ENCODE data around the gene SERPING1. TPM values are rescaled to one million over a fixed set of nuclear protein-coding genes. Genes with fewer than 3 reads are reported as not detected.

Gene SERPING1
- total RNA-seq, 1 donor: 31.5 TPM

GRCh38 chr11:57638005-57638781 is 40.7 kb downstream of the SERPING1 start:
- peak overlapping the region; percentile 97 for H2AFZ ChIP-seq (ENCODE audit: low read length)
- peak; percentile 99 for DNase-seq (ENCODE audit: insufficient read length, low spot score, missing footprints)
- no peaks in the 10 kb centered on the region for H3K9me3 ChIP-seq (ENCODE audit: low read depth, low read length)
- peaks cover 31% of the 10 kb centered on the region for H4K20me1 ChIP-seq (ENCODE audit: insufficient read depth, low read length)
- peak overlapping the region; percentile 97 for H3K4me3 ChIP-seq (ENCODE audit: insufficient read depth, low read length)
- peak overlapping the region; percentile 94 for H3K4me2 ChIP-seq (ENCODE audit: insufficient read depth, low read length)
- H3K4me1 ChIP-seq (ENCODE audit: insufficient read depth, low read length): peaks cover 24% of the 10 kb centered on the region
- peaks cover 6% of the 10 kb centered on the region for H3K36me3 ChIP-seq (ENCODE audit: insufficient read depth, low read length)
- peaks cover 34% of the 10 kb centered on the region for H3K79me2 ChIP-seq (ENCODE audit: insufficient read depth, low read length)
- H3K27ac ChIP-seq (ENCODE audit: low read depth, low read length): peak overlapping the region; percentile 71
- TF ChIP-seq, protein P1, sequence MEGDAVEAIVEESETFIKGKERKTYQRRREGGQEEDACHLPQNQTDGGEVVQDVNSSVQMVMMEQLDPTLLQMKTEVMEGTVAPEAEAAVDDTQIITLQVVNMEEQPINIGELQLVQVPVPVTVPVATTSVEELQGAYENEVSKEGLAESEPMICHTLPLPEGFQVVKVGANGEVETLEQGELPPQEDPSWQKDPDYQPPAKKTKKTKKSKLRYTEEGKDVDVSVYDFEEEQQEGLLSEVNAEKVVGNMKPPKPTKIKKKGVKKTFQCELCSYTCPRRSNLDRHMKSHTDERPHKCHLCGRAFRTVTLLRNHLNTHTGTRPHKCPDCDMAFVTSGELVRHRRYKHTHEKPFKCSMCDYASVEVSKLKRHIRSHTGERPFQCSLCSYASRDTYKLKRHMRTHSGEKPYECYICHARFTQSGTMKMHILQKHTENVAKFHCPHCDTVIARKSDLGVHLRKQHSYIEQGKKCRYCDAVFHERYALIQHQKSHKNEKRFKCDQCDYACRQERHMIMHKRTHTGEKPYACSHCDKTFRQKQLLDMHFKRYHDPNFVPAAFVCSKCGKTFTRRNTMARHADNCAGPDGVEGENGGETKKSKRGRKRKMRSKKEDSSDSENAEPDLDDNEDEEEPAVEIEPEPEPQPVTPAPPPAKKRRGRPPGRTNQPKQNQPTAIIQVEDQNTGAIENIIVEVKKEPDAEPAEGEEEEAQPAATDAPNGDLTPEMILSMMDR (IDR thresholded peaks at IDR 0.05; ENCODE audit: extremely low read depth, low read depth, low read length): no peak
- peaks cover 6% of the 10 kb centered on the region for H3K27me3 ChIP-seq (ENCODE audit: insufficient read depth, low read length)

GRCh38 chr11:57638811-57639320 is 41.4 kb downstream of the SERPING1 start:
- DNase-seq (ENCODE audit: insufficient read length, low spot score, missing footprints): no peak
- Histone ChIP-seq H3K27me3 (ENCODE audit: insufficient read depth, low read length) (peaks cover 6% of the 10 kb centered on the region), H3K4me1 (ENCODE audit: insufficient read depth, low read length) (peaks cover 24% of the 10 kb centered on the region), H4K20me1 (ENCODE audit: insufficient read depth, low read length) (peaks cover 37% of the 10 kb centered on the region), H2AFZ (ENCODE audit: low read length) (peak overlapping the region; percentile 89), H3K4me2 (ENCODE audit: insufficient read depth, low read length) (peak overlapping the region; percentile 94), H3K36me3 (ENCODE audit: insufficient read depth, low read length) (peaks cover 9% of the 10 kb centered on the region), H3K4me3 (ENCODE audit: insufficient read depth, low read length) (peak overlapping the region; percentile 97), H3K27ac (ENCODE audit: low read depth, low read length) (peak overlapping the region; percentile 71), H3K9me3 (ENCODE audit: low read depth, low read length) (no peaks in the 10 kb centered on the region), H3K79me2 (ENCODE audit: insufficient read depth, low read length) (peaks cover 34% of the 10 kb centered on the region)
- TF ChIP-seq, protein P1 (IDR thresholded peaks at IDR 0.05; ENCODE audit: extremely low read depth, low read depth, low read length): no peak

GRCh38 chr11:57639321-57640067 is 42.0 kb downstream of the SERPING1 start:
- TF ChIP-seq, protein P1 (IDR thresholded peaks at IDR 0.05; ENCODE audit: extremely low read depth, low read depth, low read length): peak; percentile 11
- H3K4me3 ChIP-seq (ENCODE audit: insufficient read depth, low read length): peak overlapping the region; percentile 97
- peaks cover 25% of the 10 kb centered on the region for H3K4me1 ChIP-seq (ENCODE audit: insufficient read depth, low read length)
- H3K27ac ChIP-seq (ENCODE audit: low read depth, low read length): peak overlapping the region; percentile 71
- peaks cover 6% of the 10 kb centered on the region for H3K27me3 ChIP-seq (ENCODE audit: insufficient read depth, low read length)
- H4K20me1 ChIP-seq (ENCODE audit: insufficient read depth, low read length): peaks cover 41% of the 10 kb centered on the region
- peaks cover 34% of the 10 kb centered on the region for H3K79me2 ChIP-seq (ENCODE audit: insufficient read depth, low read length)
- no peaks in the 10 kb centered on the region for H3K9me3 ChIP-seq (ENCODE audit: low read depth, low read length)
- peaks cover 10% of the 10 kb centered on the region for H3K36me3 ChIP-seq (ENCODE audit: insufficient read depth, low read length)
- DNase-seq (ENCODE audit: insufficient read length, low spot score, missing footprints): peak; percentile 90
- peak overlapping the region; percentile 94 for H3K4me2 ChIP-seq (ENCODE audit: insufficient read depth, low read length)
- H2AFZ ChIP-seq (ENCODE audit: low read length): peak overlapping the region; percentile 41
